Psoas muscle (tissue), 8 donors: ENCODE measurements around the gene ERVW-1. TPM values are rescaled to one million over a fixed set of nuclear protein-coding genes. Genes with fewer than 3 reads are reported as not detected.

Experiments used
- ATAC-seq, 4 donors: fragments of 200-7000 bp; cut with Tn5 transposase; one replicate each; pipeline ENCODE4 v1.9.1; 2020; ENCODE audit warnings: moderate library complexity in 3 of 4, mild to moderate bottlenecking in 2 of 4
- DNase-seq, 2 donors: peaks; one replicate each; pipeline ENCODE4 v3.0.0-alpha.2; 2020
- H3K27ac ChIP-seq: fragments of 200-600 bp; one replicate; pipeline ENCODE4 v1.8.0; 2022
- H3K27me3 ChIP-seq, 3 donors: fragments of 200-600 bp in 1 of 3; one replicate each; pipeline versions ENCODE4 v1.6.1 to v1.8.0; 2013 to 2022; ENCODE audit warnings: low read length in 2 of 3, mild to moderate bottlenecking in 2 of 3, moderate library complexity in 1 of 3; ENCODE audit not compliant: insufficient read depth in 3 of 3
- H3K36me3 ChIP-seq, 2 donors: fragments of 200-600 bp in 1 of 2; one replicate each; pipeline versions ENCODE4 v1.6.1 to v1.8.0; 2013 to 2022; ENCODE audit warnings: low read depth in 1 of 2, mild to moderate bottlenecking in 1 of 2, moderate library complexity in 1 of 2; ENCODE audit not compliant: insufficient read depth in 1 of 2
- H3K4me1 ChIP-seq: fragments of 200-600 bp; one replicate; pipeline ENCODE4 v1.8.0; 2022
- H3K4me3 ChIP-seq: fragments of 200-600 bp; one replicate; pipeline ENCODE4 v1.8.0; 2022; ENCODE audit warnings: mild to moderate bottlenecking
- H3K9me3 ChIP-seq: fragments of 200-600 bp; one replicate; pipeline ENCODE4 v1.8.0; 2022
- WGBS, 3 donors: extraction: QIAGEN DNeasy Blood & Tissue Kit; methylation state at CpG; one replicate each; pipeline versions ENCODE4 v1.1.6 to v1.1.7; 2013; 5-methylcytosine and 5-hydroxymethylcytosine counted together
- intact Hi-C, 2 donors: fragments of 100-400 bp; cut with DNase I; formaldehyde crosslinking; loops; one replicate each; pipeline versions ENCODE4 v1.11.0 to v1.14.2; 2022
- polyA plus RNA-seq, 3 donors: library from polyadenylated mRNA; stranded (reverse); fragments of 200-250 nt; gene quantifications; one replicate each; pipeline ENCODE4 v1.2.3, GENCODE V29; 2013
- total RNA-seq, 4 donors: library from RNA; stranded (reverse); fragmentation: NEBNext Ultra II Directional in 2 of 4; extraction: Animal tissue kit (Norgen Biotek cat#: 25700) in 2 of 4; gene quantifications; one replicate each; pipeline versions ENCODE4 v1.2.1 to v1.2.4, GENCODE V29; 2021 to 2023
- TF ChIP-seq, protein P1 (sequence below): fragments of 200-600 bp; IDR thresholded peaks from one replicate; pipeline ENCODE4 v1.8.0; 2022; ENCODE audit warnings: antibody characterized with exemption
- donor health status: healthy with polysubstance abuse.
- donor health status: DM: no; HTN: no; CAD: no; lungs with moderate emphysema.
- donor health status: Bipolar disorder and iron deficiency.
- donor health status: healthy.
- donor health status: DM: yes; HTN: yes; CAD: no.
- donor health status: DM: no; HTN: no; CAD: no.
- donor health status: DM: no; HTN: no; CAD: no.
- donor health status: DM: yes; HTN: yes; CAD: no.

The ERVW-1 gene
- total and polyA plus RNA-seq, 7 donors = 0.03 TPM; not detected in 6

DNA sequence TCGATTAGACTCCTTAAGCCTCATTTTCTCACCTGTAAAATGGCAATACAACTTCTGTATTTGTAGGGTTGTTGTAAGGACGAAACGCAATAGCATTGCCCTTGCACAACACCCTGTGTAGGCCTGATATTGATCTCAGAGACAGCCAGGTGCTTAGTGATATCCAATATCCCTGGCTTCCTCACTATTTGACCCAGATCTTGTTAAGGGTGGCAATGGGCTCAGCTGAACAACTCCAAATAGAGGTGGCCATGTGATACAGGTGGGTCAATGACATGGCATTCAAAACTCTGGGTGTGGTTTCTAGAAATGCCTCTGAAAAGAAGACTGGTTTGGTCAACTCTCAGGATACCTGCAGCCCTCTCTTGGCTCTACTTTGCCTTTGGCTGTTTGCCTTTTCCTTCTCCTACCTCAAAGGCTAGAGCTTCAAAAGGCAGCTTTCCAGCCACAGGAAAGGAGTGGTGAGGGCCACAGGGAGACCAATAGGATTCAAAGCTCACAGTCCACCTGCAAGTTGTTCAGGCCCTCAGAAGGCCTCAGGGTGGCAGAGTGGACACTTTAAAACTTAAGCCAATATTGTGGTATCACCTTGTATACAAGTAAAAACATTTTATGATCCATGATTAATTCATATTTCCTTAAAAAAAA lies 45.3 kb downstream of the ERVW-1 start:
- WGBS, 3 donors = 72 to 93% (median 77%) methylated on average over 3 of the region's 3 CpGs
- H3K4me3 ChIP-seq = no peak overlapping the region
- no peaks in the 10 kb centered on the region for H3K9me3 ChIP-seq
- DNase-seq (no peak), ATAC-seq (no peak)
- H3K27ac ChIP-seq = no peak overlapping the region
- TF ChIP-seq, protein P1, sequence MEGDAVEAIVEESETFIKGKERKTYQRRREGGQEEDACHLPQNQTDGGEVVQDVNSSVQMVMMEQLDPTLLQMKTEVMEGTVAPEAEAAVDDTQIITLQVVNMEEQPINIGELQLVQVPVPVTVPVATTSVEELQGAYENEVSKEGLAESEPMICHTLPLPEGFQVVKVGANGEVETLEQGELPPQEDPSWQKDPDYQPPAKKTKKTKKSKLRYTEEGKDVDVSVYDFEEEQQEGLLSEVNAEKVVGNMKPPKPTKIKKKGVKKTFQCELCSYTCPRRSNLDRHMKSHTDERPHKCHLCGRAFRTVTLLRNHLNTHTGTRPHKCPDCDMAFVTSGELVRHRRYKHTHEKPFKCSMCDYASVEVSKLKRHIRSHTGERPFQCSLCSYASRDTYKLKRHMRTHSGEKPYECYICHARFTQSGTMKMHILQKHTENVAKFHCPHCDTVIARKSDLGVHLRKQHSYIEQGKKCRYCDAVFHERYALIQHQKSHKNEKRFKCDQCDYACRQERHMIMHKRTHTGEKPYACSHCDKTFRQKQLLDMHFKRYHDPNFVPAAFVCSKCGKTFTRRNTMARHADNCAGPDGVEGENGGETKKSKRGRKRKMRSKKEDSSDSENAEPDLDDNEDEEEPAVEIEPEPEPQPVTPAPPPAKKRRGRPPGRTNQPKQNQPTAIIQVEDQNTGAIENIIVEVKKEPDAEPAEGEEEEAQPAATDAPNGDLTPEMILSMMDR = no peak
- intact Hi-C loops = no loop called here
- H3K27me3 ChIP-seq = no peaks in the 10 kb centered on the region
- H3K36me3 ChIP-seq = no peaks in the 10 kb centered on the region
- H3K4me1 ChIP-seq = no peaks in the 10 kb centered on the region

DNA sequence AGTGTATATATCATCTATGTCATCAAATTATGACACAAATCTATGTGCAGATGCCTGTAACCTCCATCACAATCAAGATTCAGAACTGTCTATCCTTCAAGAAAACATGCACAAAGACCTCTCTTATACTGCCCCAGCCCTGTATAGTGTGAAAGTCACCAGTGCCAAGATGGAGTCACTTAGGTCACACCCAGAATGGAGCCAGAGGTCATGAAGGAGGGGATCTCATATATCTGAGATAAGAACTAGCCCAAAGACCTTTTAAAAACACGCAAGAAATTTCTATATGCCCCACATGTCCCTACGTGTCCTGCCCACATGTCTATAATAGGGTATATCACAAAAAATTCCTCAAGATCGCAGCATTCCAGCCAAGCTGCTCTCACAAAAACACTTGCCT lies 50.6 kb downstream of the ERVW-1 start:
- Histone ChIP-seq H3K9me3 (no peaks in the 10 kb centered on the region), H3K4me1 (no peaks in the 10 kb centered on the region), H3K4me3 (no peak overlapping the region), H3K36me3 (no peaks in the 10 kb centered on the region), H3K27ac (no peak overlapping the region), H3K27me3 (peaks cover 0 to 11% (median 0%) of the 10 kb centered on the region in 3 donors)
- ATAC-seq (no peak), DNase-seq (no peak)
- WGBS, 3 donors = 88 to 92% (median 90%) methylated on average over 3 of the region's 3 CpGs
- TF ChIP-seq, protein P1 = no peak
- intact Hi-C loops = loop anchor here in 1 of 2 donors (10.0 kb wide), 1 partner anchor 628 kb away; no protein-coding TSS in a partner anchor

DNA sequence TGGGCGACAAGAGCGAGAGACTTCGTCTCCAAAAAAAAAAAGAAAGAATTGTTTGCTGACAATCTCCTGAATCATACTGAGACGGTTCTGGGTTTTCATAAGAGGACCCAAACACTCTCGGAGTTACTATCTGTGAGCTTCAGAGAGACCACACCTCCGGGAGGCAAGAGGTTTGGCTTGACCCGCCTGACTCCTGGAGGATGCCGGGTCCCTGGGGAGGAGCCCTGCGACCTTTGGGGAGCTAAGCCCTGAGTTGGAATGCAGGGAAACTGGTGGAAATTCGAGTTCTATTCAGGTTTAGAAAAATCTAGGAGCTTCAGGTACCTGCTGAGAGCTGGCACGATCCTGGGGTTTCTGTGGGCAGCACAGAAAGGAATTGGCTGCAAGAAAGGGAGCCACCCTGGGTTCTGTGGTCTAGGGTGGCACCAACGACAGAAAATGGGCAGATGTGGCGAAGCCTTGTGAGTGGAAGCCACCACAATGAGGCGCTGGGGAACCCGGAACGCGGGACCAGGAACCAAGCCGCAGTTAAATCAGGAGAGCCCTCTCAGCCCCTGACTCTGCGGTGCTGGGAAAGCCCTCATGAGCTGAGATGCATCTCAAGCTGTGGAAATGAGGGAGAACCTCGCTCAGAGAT lies 52.3 kb downstream of the ERVW-1 start:
- no peak for DNase-seq
- Histone ChIP-seq H3K27ac (no peak overlapping the region), H3K27me3 (peaks cover 0 to 11% (median 0%) of the 10 kb centered on the region in 3 donors), H3K36me3 (no peaks in the 10 kb centered on the region), H3K4me1 (no peaks in the 10 kb centered on the region), H3K4me3 (no peak overlapping the region), H3K9me3 (no peaks in the 10 kb centered on the region)
- no peak for ATAC-seq
- intact Hi-C loops = loop anchor here (2.0 to 10.0 kb wide), 2 partner anchors 21 to 629 kb away; partner anchors contain the start of gene GATAD1 (in 1 of the 2)
- TF ChIP-seq, protein P1 = no peak
- WGBS, 3 donors = 47 to 54% (median 51%) methylated on average over 20 of the region's 20 CpGs

DNA sequence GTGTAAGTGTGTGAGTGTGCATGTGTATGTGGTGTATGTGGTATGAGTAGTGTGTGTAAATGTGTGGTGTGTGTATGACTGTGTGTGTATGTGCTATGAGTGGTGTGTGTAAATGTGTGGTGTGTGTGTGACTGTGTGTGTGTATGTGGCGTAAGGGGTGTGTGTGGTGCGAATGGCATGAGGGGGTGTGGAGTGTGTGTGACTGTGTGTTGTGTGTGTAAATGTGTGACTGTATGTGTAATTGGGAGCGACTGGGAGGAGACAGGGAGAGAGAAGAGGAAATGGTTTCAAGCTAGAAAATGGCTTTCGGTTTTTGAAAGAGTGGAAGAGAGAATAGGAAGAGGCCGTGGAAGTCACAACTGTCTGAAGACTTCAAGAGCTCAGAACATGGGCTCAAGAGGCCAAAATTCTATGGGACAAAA lies 54.0 kb downstream of the ERVW-1 start:
- Histone ChIP-seq H3K27me3 (peaks cover 0 to 11% (median 0%) of the 10 kb centered on the region in 3 donors), H3K9me3 (no peaks in the 10 kb centered on the region), H3K4me1 (no peaks in the 10 kb centered on the region), H3K36me3 (no peaks in the 10 kb centered on the region), H3K27ac (no peak overlapping the region), H3K4me3 (no peak overlapping the region)
- DNase-seq (no peak), ATAC-seq (peak in 1 of 4 donors; percentile 9)
- TF ChIP-seq, protein P1 = no peak
- WGBS, 3 donors = 79 to 82% (median 81%) methylated on average over 5 of the region's 5 CpGs
- intact Hi-C loops = loop anchor here (2.0 to 10.0 kb wide), 2 partner anchors 23 to 631 kb away; partner anchors contain the start of gene GATAD1 (in 1 of the 2)
